Skeletal muscle satellite cell (primary cell): ENCODE measurements around the gene OSBPL5.

Source experiments
- H3K27me3 ChIP-seq: 2 replicates; pipeline ENCODE4 v1.7.0; 2013; ENCODE audit warnings: low read length; ENCODE audit not compliant: control insufficient read depth, insufficient read depth
- H3K36me3 ChIP-seq: 2 replicates; pipeline ENCODE4 v1.7.0; 2013; ENCODE audit warnings: mild to moderate bottlenecking, control low read depth, low read length; ENCODE audit not compliant: insufficient read depth
- H3K4me1 ChIP-seq: 2 replicates; pipeline ENCODE4 v1.7.0; 2013; ENCODE audit warnings: low read length; ENCODE audit not compliant: control insufficient read depth, insufficient read depth
- H3K4me2 ChIP-seq: 2 replicates; pipeline ENCODE4 v1.7.0; 2013; ENCODE audit warnings: mild to moderate bottlenecking, low read length
- H3K4me3 ChIP-seq: 2 replicates; pipeline ENCODE4 v1.7.0; 2013; ENCODE audit warnings: low read length
- H3K9ac ChIP-seq: 2 replicates; pipeline ENCODE4 v1.7.0; 2013; ENCODE audit warnings: mild to moderate bottlenecking, low read depth, low read length, moderate library complexity
- H3K9me3 ChIP-seq: replicated peaks from 2 replicates; pipeline ENCODE4 v1.7.0; 2013; ENCODE audit warnings: mild to moderate bottlenecking, control low read depth, low read length

OSBPL5 gene

GRCh38 chr11:3111466-3111865 is 53.6 kb downstream of the OSBPL5 start:
- Histone ChIP-seq H3K4me3 (no peak overlapping the region), H3K36me3 (peaks cover 8% of the 10 kb centered on the region), H3K9me3 (no peaks in the 10 kb centered on the region), H3K4me2 (no peak overlapping the region), H3K4me1 (peaks cover 6% of the 10 kb centered on the region), H3K9ac (no peak overlapping the region), H3K27me3 (no peaks in the 10 kb centered on the region)

GRCh38 chr11:3109921-3110706 is 55.0 kb downstream of the OSBPL5 start:
- H3K4me3 ChIP-seq: no peak overlapping the region
- H3K27me3 ChIP-seq: no peaks in the 10 kb centered on the region
- H3K9me3 ChIP-seq: no peaks in the 10 kb centered on the region
- peaks cover 3% of the 10 kb centered on the region for H3K4me1 ChIP-seq
- peaks cover 10% of the 10 kb centered on the region for H3K36me3 ChIP-seq
- H3K4me2 ChIP-seq: no peak overlapping the region
- no peak overlapping the region for H3K9ac ChIP-seq

GRCh38 chr11:3109434-3109833 is 55.7 kb downstream of the OSBPL5 start:
- H3K9me3 ChIP-seq: no peaks in the 10 kb centered on the region
- no peak overlapping the region for H3K9ac ChIP-seq
- peaks cover 10% of the 10 kb centered on the region for H3K36me3 ChIP-seq
- H3K27me3 ChIP-seq: no peaks in the 10 kb centered on the region
- no peaks in the 10 kb centered on the region for H3K4me1 ChIP-seq
- no peak overlapping the region for H3K4me3 ChIP-seq
- H3K4me2 ChIP-seq: no peak overlapping the region

- H3K4me3 ChIP-seq: no peak overlapping the region
- H3K9me3 ChIP-seq: no peaks in the 10 kb centered on the region
- no peaks in the 10 kb centered on the region for H3K27me3 ChIP-seq
- H3K36me3 ChIP-seq: peaks cover 10% of the 10 kb centered on the region
- H3K9ac ChIP-seq: no peak overlapping the region
- H3K4me1 ChIP-seq: no peaks in the 10 kb centered on the region
- H3K4me2 ChIP-seq: no peak overlapping the region
Measured at GRCh38 chr11:3108183-3108721, 56.9 kb downstream of the OSBPL5 start.

- Histone ChIP-seq H3K9ac (no peak overlapping the region), H3K36me3 (peaks cover 10% of the 10 kb centered on the region), H3K27me3 (no peaks in the 10 kb centered on the region), H3K4me1 (no peaks in the 10 kb centered on the region), H3K4me3 (no peak overlapping the region), H3K9me3 (no peaks in the 10 kb centered on the region), H3K4me2 (no peak overlapping the region)
Measured at GRCh38 chr11:3107608-3108182, 57.4 kb downstream of the OSBPL5 start.

GRCh38 chr11:3106736-3107524 is 58.2 kb downstream of the OSBPL5 start:
- no peak overlapping the region for H3K4me2 ChIP-seq
- peaks cover 10% of the 10 kb centered on the region for H3K36me3 ChIP-seq
- H3K9ac ChIP-seq: no peak overlapping the region
- no peak overlapping the region for H3K4me3 ChIP-seq
- H3K4me1 ChIP-seq: no peaks in the 10 kb centered on the region
- no peaks in the 10 kb centered on the region for H3K9me3 ChIP-seq
- no peaks in the 10 kb centered on the region for H3K27me3 ChIP-seq

- Histone ChIP-seq H3K4me1 (no peaks in the 10 kb centered on the region), H3K4me2 (no peak overlapping the region), H3K4me3 (no peak overlapping the region), H3K9me3 (no peaks in the 10 kb centered on the region), H3K9ac (no peak overlapping the region), H3K27me3 (no peaks in the 10 kb centered on the region), H3K36me3 (peaks cover 10% of the 10 kb centered on the region)
Measured at GRCh38 chr11:3105791-3106735, 59.0 kb downstream of the OSBPL5 start.

- H3K4me2 ChIP-seq: no peak overlapping the region
- no peak overlapping the region for H3K4me3 ChIP-seq
- H3K27me3 ChIP-seq: no peaks in the 10 kb centered on the region
- H3K9ac ChIP-seq: no peak overlapping the region
- H3K36me3 ChIP-seq: peaks cover 6% of the 10 kb centered on the region
- H3K9me3 ChIP-seq: no peaks in the 10 kb centered on the region
- no peaks in the 10 kb centered on the region for H3K4me1 ChIP-seq
Measured at GRCh38 chr11:3104961-3105790, 59.9 kb downstream of the OSBPL5 start.

GRCh38 chr11:3104051-3104714 is 60.9 kb downstream of the OSBPL5 start:
- no peaks in the 10 kb centered on the region for H3K9me3 ChIP-seq
- no peaks in the 10 kb centered on the region for H3K4me1 ChIP-seq
- H3K9ac ChIP-seq: no peak overlapping the region
- no peaks in the 10 kb centered on the region for H3K27me3 ChIP-seq
- no peak overlapping the region for H3K4me3 ChIP-seq
- H3K4me2 ChIP-seq: no peak overlapping the region
- peaks cover 11% of the 10 kb centered on the region for H3K36me3 ChIP-seq

- no peak overlapping the region for H3K9ac ChIP-seq
- H3K4me1 ChIP-seq: no peaks in the 10 kb centered on the region
- H3K36me3 ChIP-seq: peaks cover 14% of the 10 kb centered on the region
- no peaks in the 10 kb centered on the region for H3K27me3 ChIP-seq
- no peak overlapping the region for H3K4me2 ChIP-seq
- H3K9me3 ChIP-seq: no peaks in the 10 kb centered on the region
- H3K4me3 ChIP-seq: no peak overlapping the region
Measured at GRCh38 chr11:3103076-3103475, 62.0 kb downstream of the OSBPL5 start.
